ENCODE results near the gene REX1BD. TPM values are rescaled to one million over a fixed set of nuclear protein-coding genes. Genes with fewer than 3 reads are reported as not detected.

Gene REX1BD
- total and polyA plus RNA-seq, 2 of the 8 experiments (the other 6 are each of a cell fraction or from before 2014, with no cell fraction given): 56.8 to 62.7 TPM

- Histone ChIP-seq H3K14ac (ENCODE audit: insufficient read length) (no peak overlapping the region), H2BK12ac (ENCODE audit: low read depth, low read length) (no peak overlapping the region), H3K27ac (ENCODE audit: low read depth, low read length) (no peak overlapping the region), H4K20me1 (replicated peaks in 1 of 2; ENCODE audit: control insufficient read depth in 1 of 2, insufficient read depth in 2 of 2, low read length in 2 of 2) (peaks cover 0 to 9% of the 10 kb centered on the region in 2 experiments), H3K9ac (replicated peaks in 1 of 4; ENCODE audit: extremely low read depth in 1 of 4, low read depth in 3 of 4, low read length in 3 of 4) (peak overlapping the region in 1 of 4 experiments; percentile 50; a peak in 2 of 7 replicates), H2AFZ (ENCODE audit: low read length) (no peak overlapping the region), H3K79me1 (ENCODE audit: low read depth, low read length) (peaks cover 4% of the 10 kb centered on the region), H3K4me2 (ENCODE audit: insufficient read depth in 1 of 2, low read depth in 2 of 2, low read length in 2 of 2) (peak overlapping the region; percentile 78 to 81), H4K8ac (ENCODE audit: extremely low read depth, insufficient read depth, low read length) (no peak overlapping the region), H3K23me2 (ENCODE audit: low read depth, low read length) (no peaks in the 10 kb centered on the region; the same call in 1 of the 2 replicates), H2BK20ac (ENCODE audit: low read length) (no peak overlapping the region), H4K91ac (replicated peaks; ENCODE audit: insufficient read length, low read length) (no peak overlapping the region), H3K23ac (ENCODE audit: insufficient read length) (no peak overlapping the region), H3K36me3 (ENCODE audit: control insufficient read depth in 2 of 4, insufficient read depth in 4 of 4, low read length in 3 of 4) (peaks cover 0 to 7% (median 2%) of the 10 kb centered on the region in 4 experiments; a peak in 5 of 8 replicates), H2BK15ac (ENCODE audit: low read length) (no peak overlapping the region), H4K5ac (ENCODE audit: insufficient read length, low read depth, low read length) (no peak overlapping the region), H3K18ac (ENCODE audit: extremely low read depth, low read length) (no peak overlapping the region), H3K56ac (replicated peaks; ENCODE audit: insufficient read length, low read depth, low read length) (no peak overlapping the region), H2AK5ac (ENCODE audit: low read depth, low read length) (no peak overlapping the region), H3K4ac (replicated peaks; ENCODE audit: insufficient read length, low read depth, low read length) (no peak overlapping the region), H3K9me3 (ENCODE audit: insufficient read depth in 2 of 2, low read depth in 1 of 2, low read length in 1 of 2) (no peaks in the 10 kb centered on the region), H3K4me3 (ENCODE audit: extremely low read depth in 1 of 4, insufficient read depth in 2 of 4, low read depth in 3 of 4, low read length in 4 of 4) (peak overlapping the region; percentile 59 to 79 (median 70); a peak in 6 of 8 replicates), H3K4me1 (replicated peaks in 1 of 4; ENCODE audit: control insufficient read depth in 3 of 4, insufficient read depth in 4 of 4, low read length in 3 of 4) (no peaks in the 10 kb centered on the region; a peak in 1 of 7 replicates), H3K27me3 (replicated peaks in 1 of 4; ENCODE audit: control insufficient read depth in 3 of 4, extremely low read depth in 1 of 4, insufficient read depth in 3 of 4, low read length in 3 of 4) (no peaks in the 10 kb centered on the region), H2BK120ac (replicated peaks; ENCODE audit: low read depth, low read length) (no peak overlapping the region), H3K79me2 (ENCODE audit: control insufficient read depth in 1 of 2, insufficient read depth in 2 of 2, low read length in 2 of 2) (peaks cover 0 to 23% of the 10 kb centered on the region in 2 experiments; a peak in 3 of 4 replicates), H2BK5ac (ENCODE audit: low read depth, low read length) (no peak overlapping the region)
- FAIRE-seq (no peak), DNase-seq (ENCODE audit: low read depth in 1 of 2, low spot score in 2 of 2) (no peak)
- ChIA-PET CTCF (ENCODE audit: partially characterized antibody) (interaction anchor here (0.6 to 3.1 kb wide), 13 partner anchors 9 to 116 kb away, joined by 3 to 10 read pairs (median 5); partner anchors contain the start of genes FKBP8 and UBA52), POLR2A (ENCODE audit: partially characterized antibody) (interaction anchor here (0.6 to 2.6 kb wide), 13 partner anchors 10 to 184 kb away, joined by 3 to 23 read pairs (median 5); partner anchors contain the start of genes ELL, FKBP8, REX1BD and UBA52)
- WGBS, 2 experiments (ENCODE audit: extremely low coverage in 1 of 2, insufficient coverage in 1 of 2, insufficient read length in 1 of 2, insufficient replicate concordance in 2 of 2, low coverage in 1 of 2, low lambda C conversion rate in 2 of 2, missing lambda C conversion rate in 1 of 2): 87% methylated on average over 3 of the region's 3 CpGs; no CpG with 5 or more reads in 1 of the 2 experiments
- TF ChIP-seq NANOG (IDR thresholded peaks at IDR 0.05; ENCODE audit: insufficient read depth, low read depth, low read length, poor library complexity, severe bottlenecking) (no peak), TAF7 (optimal IDR thresholded peaks at IDR 0.05; ENCODE audit: borderline replicate concordance, low read depth, low read length) (no peak), JUN (IDR thresholded peaks at IDR 0.05; ENCODE audit: low read depth, low read length) (no peak), HDAC2 (IDR thresholded peaks at IDR 0.05; ENCODE audit: borderline replicate concordance in 1 of 2, low read depth in 2 of 2, low read length in 2 of 2) (no peak), RFX5 (IDR thresholded peaks at IDR 0.05; ENCODE audit: borderline replicate concordance, low read depth, low read length) (no peak), GABPA (IDR thresholded peaks at IDR 0.05; ENCODE audit: borderline replicate concordance, insufficient read depth, low read length) (no peak), CREB1 (IDR thresholded peaks at IDR 0.05) (no peak), E2F6 (IDR thresholded peaks at IDR 0.05) (no peak), BACH1 (IDR thresholded peaks at IDR 0.05; ENCODE audit: low read length) (no peak), CEBPB (IDR thresholded peaks at IDR 0.05; ENCODE audit: low read depth, low read length) (no peak), POLR2A (IDR thresholded peaks at IDR 0.05; ENCODE audit: control extremely low read depth in 1 of 2, low read depth in 2 of 2, low read length in 2 of 2) (no peak), FOSL1 (IDR thresholded peaks at IDR 0.05; ENCODE audit: insufficient read depth, low read depth, low read length) (no peak)
These were observed 30.0 kb upstream of the REX1BD start for GRCh38 chr19:18558604-18559003.
